ENCODE measurements around the gene PROM1.

PROM1 gene

GRCh38 chr4:16113741-16114140, 29.9 kb upstream of the PROM1 start:
- no peak overlapping the region for H3K4me2 ChIP-seq (ENCODE audit: low read depth, low read length, poor library complexity, severe bottlenecking)
- H3K4me1 ChIP-seq (ENCODE audit: insufficient read depth, low read length, poor library complexity, severe bottlenecking), result no peaks in the 10 kb centered on the region
- H3K27me3 ChIP-seq (ENCODE audit: insufficient read depth, low read length, poor library complexity, severe bottlenecking), result no peaks in the 10 kb centered on the region
- no peaks in the 10 kb centered on the region for H3F3A ChIP-seq (ENCODE audit: low read depth)
- H4K20me1 ChIP-seq (ENCODE audit: insufficient read depth, low read length, poor library complexity, severe bottlenecking), result no peaks in the 10 kb centered on the region
- H3K9ac ChIP-seq (ENCODE audit: low read depth, low read length, poor library complexity, severe bottlenecking), result no peak overlapping the region
- no peaks in the 10 kb centered on the region for H3K9me2 ChIP-seq (replicated peaks; ENCODE audit: low read depth, low read length)
- no peaks in the 10 kb centered on the region for H3K36me3 ChIP-seq (ENCODE audit: insufficient read depth, low read length)
- no peaks in the 10 kb centered on the region for H3K9me3 ChIP-seq (ENCODE audit: insufficient read depth, low read depth, low read length)
- TF ChIP-seq, protein P1, sequence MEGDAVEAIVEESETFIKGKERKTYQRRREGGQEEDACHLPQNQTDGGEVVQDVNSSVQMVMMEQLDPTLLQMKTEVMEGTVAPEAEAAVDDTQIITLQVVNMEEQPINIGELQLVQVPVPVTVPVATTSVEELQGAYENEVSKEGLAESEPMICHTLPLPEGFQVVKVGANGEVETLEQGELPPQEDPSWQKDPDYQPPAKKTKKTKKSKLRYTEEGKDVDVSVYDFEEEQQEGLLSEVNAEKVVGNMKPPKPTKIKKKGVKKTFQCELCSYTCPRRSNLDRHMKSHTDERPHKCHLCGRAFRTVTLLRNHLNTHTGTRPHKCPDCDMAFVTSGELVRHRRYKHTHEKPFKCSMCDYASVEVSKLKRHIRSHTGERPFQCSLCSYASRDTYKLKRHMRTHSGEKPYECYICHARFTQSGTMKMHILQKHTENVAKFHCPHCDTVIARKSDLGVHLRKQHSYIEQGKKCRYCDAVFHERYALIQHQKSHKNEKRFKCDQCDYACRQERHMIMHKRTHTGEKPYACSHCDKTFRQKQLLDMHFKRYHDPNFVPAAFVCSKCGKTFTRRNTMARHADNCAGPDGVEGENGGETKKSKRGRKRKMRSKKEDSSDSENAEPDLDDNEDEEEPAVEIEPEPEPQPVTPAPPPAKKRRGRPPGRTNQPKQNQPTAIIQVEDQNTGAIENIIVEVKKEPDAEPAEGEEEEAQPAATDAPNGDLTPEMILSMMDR (conservative IDR thresholded peaks at IDR 0.05; ENCODE audit: low read length), result no peak
- TF ChIP-seq EZH2phosphoT487 (IDR thresholded peaks at IDR 0.05; ENCODE audit: borderline replicate concordance), result no peak
- H2AFZ ChIP-seq (ENCODE audit: low read length), result no peak overlapping the region
- H3K79me2 ChIP-seq (ENCODE audit: insufficient read depth, low read length), result no peaks in the 10 kb centered on the region
- H3K4me3 ChIP-seq (ENCODE audit: low read length, poor library complexity, severe bottlenecking), result no peak overlapping the region

- no peak for TF ChIP-seq EZH2phosphoT487 (IDR thresholded peaks at IDR 0.05; ENCODE audit: borderline replicate concordance)
- TF ChIP-seq, protein P1 (conservative IDR thresholded peaks at IDR 0.05; ENCODE audit: low read length), result no peak
- Histone ChIP-seq H3K36me3 (ENCODE audit: insufficient read depth, low read length) (no peaks in the 10 kb centered on the region), H2AFZ (ENCODE audit: low read length) (no peak overlapping the region), H4K20me1 (ENCODE audit: insufficient read depth, low read length, poor library complexity, severe bottlenecking) (no peaks in the 10 kb centered on the region), H3K4me3 (ENCODE audit: low read length, poor library complexity, severe bottlenecking) (no peak overlapping the region), H3K27me3 (ENCODE audit: insufficient read depth, low read length, poor library complexity, severe bottlenecking) (no peaks in the 10 kb centered on the region), H3K79me2 (ENCODE audit: insufficient read depth, low read length) (no peaks in the 10 kb centered on the region), H3F3A (ENCODE audit: low read depth) (no peaks in the 10 kb centered on the region), H3K4me2 (ENCODE audit: low read depth, low read length, poor library complexity, severe bottlenecking) (no peak overlapping the region), H3K9me3 (ENCODE audit: insufficient read depth, low read depth, low read length) (no peaks in the 10 kb centered on the region), H3K9ac (ENCODE audit: low read depth, low read length, poor library complexity, severe bottlenecking) (no peak overlapping the region), H3K9me2 (replicated peaks; ENCODE audit: low read depth, low read length) (no peaks in the 10 kb centered on the region), H3K4me1 (ENCODE audit: insufficient read depth, low read length, poor library complexity, severe bottlenecking) (no peaks in the 10 kb centered on the region)
Observed at GRCh38 chr4:16111533-16111932, 27.7 kb upstream of the PROM1 start.

DNA sequence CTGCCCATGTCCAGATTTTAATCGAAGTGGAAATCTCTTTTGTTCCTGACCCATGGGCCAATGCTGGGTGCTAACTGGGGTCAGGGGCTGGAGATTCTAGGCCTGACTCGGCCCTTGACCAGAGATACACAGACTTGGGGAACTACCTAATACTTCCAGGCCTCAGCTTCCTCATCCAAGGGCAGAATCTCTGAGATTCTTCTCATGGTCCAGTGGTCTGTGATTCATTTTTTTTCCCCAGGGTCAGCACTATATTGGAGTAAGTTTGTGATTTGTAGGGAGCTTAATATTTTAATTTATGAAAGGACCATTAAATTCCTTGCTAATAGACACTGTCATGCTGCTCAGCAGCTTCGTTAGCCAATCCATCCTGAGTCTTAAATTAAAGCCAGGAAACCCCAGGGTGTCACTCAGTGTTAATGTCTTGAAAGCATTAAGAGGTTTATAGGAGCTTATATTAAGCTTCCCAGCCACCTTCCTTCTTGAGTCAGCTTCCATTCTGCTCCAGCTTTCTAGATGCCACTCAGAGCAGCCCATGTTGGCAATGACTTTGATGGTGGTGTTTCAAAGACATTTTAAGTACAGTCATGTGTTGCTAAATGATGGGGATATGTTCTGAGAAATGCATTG, 27.0 kb upstream of the PROM1 start:
- no peak overlapping the region for H2AFZ ChIP-seq (ENCODE audit: low read length)
- no peaks in the 10 kb centered on the region for H3K27me3 ChIP-seq (ENCODE audit: insufficient read depth, low read length, poor library complexity, severe bottlenecking)
- no peaks in the 10 kb centered on the region for H4K20me1 ChIP-seq (ENCODE audit: insufficient read depth, low read length, poor library complexity, severe bottlenecking)
- TF ChIP-seq, protein P1 (conservative IDR thresholded peaks at IDR 0.05; ENCODE audit: low read length), result no peak
- TF ChIP-seq EZH2phosphoT487 (IDR thresholded peaks at IDR 0.05; ENCODE audit: borderline replicate concordance), result no peak
- H3K79me2 ChIP-seq (ENCODE audit: insufficient read depth, low read length), result no peaks in the 10 kb centered on the region
- H3K4me3 ChIP-seq (ENCODE audit: low read length, poor library complexity, severe bottlenecking), result no peak overlapping the region
- no peaks in the 10 kb centered on the region for H3K4me1 ChIP-seq (ENCODE audit: insufficient read depth, low read length, poor library complexity, severe bottlenecking)
- H3K9me2 ChIP-seq (replicated peaks; ENCODE audit: low read depth, low read length), result no peaks in the 10 kb centered on the region
- H3K9me3 ChIP-seq (ENCODE audit: insufficient read depth, low read depth, low read length), result no peaks in the 10 kb centered on the region
- no peaks in the 10 kb centered on the region for H3K36me3 ChIP-seq (ENCODE audit: insufficient read depth, low read length)
- no peaks in the 10 kb centered on the region for H3F3A ChIP-seq (ENCODE audit: low read depth)
- no peak overlapping the region for H3K9ac ChIP-seq (ENCODE audit: low read depth, low read length, poor library complexity, severe bottlenecking)
- no peak overlapping the region for H3K4me2 ChIP-seq (ENCODE audit: low read depth, low read length, poor library complexity, severe bottlenecking)
